GM19468 (cell line): ENCODE results near the gene LRRC37A3.
"Not testable (repeated sequence)": the region's sequence is repeated elsewhere in the genome, so short reads cannot be mapped to it uniquely, and the experiment has no call there.

Experiments
- ATAC-seq: cut with Tn5 transposase; IDR thresholded peaks from one replicate; pipeline ENCODE4 v1.9.1; 2021; ENCODE audit warnings: mild to moderate bottlenecking, moderate library complexity, moderate number of reproducible peaks; ENCODE audit not compliant: unreplicated experiment; ENCODE audit errors: extremely low read depth

Gene LRRC37A3

DNA sequence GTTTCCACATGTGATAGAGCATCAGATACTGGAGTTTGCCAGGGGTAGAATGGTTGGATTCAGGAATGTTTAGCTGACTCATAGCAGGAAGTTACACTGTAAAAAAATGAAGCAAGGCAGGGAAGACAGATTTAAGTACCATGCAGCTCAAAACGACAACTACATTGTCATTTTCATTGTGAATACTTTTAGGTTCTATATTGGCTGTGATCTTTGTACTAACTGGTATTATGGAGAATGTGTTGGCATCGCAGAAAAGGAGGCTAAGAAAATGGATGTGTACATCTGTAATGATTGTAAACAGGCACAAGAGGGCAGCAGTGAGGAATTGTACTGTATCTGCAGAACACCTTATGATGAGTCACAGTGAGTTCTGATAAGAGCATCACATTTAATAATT lies 8.2 kb upstream of the LRRC37A3 start:
- peak; percentile 45 for ATAC-seq

DNA sequence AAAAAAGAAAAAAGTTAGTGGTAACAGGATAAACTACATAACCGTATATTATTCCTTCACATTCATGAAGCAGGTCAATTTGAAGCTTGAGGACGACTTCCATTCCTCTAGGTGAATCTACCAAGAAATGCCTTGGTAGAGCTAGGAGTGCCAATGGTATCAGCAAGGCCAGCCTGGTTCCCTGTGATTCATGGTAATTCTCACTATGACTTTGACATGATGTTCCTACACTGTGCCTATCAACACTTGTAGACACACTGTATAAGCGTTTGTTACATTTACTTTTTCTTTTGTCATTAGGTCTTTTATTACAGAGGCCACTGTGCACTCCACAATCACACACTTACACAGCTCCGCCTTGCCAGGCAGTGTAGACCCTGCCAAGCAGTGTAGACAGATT lies 7.2 kb upstream of the LRRC37A3 start:
- ATAC-seq: not testable (repeated sequence)

DNA sequence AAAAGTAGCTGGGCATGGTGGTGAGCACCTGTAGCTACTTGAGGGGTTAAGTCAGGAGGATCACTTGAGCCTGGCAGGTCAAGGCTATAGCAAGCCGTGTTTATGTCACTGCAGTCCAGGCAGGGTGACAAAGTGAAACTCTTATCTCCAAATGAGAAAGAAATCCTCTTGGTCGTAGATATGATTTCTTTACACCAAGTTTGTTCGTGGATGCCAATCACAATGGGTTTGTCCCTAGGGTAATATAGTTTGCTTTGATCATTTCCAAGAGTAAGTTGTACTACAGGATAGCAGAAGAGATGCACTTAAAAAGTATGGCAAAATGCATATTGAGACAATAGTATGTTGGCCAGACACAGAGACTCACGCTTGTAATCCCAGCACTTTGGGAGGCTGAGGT lies 6.0 kb upstream of the LRRC37A3 start:
- not testable (repeated sequence) for ATAC-seq

DNA sequence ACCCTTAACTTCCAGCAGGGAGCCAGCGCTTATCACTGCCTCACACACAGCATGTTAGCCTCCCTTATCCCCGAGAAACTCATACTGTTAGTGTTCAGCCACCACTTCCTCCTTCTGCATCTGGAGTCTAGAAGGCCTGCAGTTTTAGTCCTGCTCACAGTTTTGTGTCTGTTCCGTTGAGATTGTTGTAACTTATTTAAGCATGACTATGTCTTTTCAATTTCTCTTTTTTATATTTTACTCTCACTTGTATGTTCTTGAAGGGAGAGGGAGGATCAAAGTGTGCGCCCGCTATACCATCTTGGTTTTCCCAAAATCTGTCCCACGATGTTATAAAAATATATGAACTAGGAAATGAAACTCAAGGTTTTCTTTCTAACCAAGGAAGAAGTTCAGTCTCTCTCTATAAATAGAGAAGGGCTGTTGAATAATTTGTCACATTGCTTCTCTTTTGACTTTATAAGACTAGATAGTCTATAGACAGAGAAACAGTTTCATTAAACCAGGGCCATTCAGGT lies 3.8 kb upstream of the LRRC37A3 start:
- ATAC-seq: peak; percentile 15

DNA sequence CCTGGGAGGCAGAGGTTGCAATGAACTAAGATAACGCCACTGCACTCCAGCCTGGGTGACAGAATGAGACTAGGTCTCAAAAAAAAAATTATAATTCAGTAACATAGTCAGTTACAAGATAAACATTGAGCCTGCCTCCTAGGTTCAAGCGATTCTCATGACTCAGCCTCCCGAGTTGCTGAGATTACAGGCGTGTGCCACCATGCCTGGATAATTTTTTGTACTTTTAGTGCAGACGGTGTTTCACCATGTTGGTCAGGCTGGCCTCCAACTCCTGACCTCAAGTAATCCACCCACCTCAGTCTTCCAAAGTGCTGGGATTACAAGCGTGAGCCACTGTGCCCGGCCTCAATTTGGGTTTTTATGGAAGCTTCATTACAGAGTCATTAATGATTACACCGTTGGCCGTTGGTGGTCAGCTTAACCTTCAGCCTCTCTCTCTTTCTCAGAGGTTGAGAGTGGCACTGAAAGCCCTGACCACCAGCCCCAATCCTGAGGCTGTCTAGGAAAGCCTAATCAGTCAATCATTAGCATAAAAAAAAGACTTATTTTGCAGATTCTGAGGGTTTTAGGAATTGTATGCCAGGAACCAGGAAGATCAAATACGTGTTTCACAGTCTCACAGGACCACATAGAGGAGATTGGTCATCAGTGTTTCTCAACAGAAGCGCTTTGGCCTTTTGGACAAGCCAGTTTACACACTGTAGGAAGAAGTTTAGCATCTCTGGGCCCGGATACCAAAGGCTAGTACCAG lies 1.3 kb upstream of the LRRC37A3 start:
- no peak for ATAC-seq

DNA sequence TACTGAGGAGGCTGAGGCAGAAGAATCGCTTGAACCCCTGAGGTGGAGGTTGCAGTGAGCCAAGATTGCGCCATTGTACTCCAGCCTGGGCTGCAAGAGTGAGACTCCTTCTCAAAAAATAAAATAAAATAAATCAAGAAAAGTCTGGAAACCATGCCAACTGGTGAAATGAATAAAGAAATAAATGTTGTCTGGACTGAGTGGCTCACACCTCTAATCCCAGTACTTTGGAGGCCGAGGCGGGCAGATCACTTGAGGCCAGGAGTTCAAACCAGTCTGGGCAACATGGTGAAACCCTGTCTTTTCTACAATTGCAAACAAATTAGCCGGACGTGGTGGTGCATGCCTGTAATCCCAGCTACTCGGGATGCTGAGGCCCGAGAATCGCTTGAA lies 744 bp upstream of the LRRC37A3 start:
- no peak for ATAC-seq

DNA sequence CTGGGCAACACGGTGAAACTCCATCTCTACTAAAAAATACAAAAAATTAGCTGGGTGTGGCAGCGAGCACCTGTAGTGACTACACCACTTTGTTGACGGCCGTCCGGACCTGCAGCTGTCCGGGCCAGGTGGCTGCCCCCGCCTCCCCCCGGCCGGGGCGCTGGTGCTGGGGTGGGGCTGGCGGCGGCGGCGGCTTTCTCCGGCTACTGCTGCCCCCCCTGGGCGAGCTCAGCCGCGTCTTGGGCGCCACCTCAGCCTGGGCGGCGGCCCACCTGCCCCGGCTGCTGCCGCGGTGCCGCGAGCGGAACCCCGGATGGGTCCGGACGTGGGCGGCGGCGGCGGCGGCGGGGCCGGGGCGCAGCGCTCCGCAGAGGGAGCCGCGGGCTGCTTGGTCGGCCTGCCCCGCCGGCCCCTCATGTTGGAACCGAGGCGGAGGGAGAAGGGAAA lies 413 bp downstream of the LRRC37A3 start:
- ATAC-seq: peak; percentile 17

DNA sequence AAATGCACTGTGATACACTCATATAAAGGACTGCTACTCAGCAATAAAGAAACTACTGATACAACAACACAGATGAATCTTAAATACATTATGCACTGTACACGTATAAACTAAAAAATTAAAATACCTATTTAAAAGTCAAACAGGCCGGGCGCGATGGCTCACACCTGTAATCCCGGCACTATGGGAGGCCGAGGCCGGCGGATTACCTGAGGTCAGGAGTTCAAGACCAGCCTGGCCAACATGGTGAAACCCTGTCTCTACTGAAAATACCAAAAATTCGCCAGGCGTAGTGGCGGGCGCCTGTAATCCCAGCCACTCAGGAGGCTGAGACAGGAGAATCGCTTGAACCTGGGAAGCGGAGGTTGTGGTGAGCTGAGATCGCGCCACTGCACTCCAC lies 1.7 kb downstream of the LRRC37A3 start:
- ATAC-seq: not testable (repeated sequence)

DNA sequence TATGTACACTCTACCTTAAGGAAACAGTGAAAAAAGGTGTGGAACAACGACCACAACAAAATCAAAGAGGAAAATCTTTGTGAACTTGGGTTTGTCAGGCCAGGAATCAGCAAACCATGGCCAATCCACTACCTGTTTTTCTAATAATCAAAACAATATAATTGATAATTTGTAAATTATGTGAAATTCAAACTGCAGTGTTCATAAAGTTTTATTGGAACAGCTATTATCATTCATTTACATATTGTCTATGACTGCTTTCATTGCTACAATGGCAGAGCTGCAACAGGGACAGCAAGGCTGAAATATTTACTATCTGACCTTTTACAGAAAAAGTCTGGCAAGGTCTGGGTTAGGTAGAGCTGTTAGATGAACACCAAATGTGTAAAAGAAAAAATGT lies 4.0 kb downstream of the LRRC37A3 start:
- not testable (repeated sequence) for ATAC-seq

DNA sequence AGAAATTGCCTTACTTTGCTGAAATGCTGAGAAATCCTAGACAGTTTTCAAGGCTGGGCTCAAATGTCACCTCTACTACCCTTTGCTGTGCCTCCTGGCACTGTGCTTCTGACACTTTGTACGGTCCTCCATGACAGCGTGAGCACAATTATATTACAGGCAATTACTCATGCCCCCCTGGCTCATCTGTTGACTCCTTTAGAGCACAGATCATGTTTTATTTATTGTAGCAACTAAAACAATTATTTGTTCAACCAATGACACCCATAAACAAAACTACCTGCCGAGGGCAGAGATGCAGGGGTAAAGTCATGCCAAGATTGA lies 9.1 kb downstream of the LRRC37A3 start:
- ATAC-seq: not testable (repeated sequence)

DNA sequence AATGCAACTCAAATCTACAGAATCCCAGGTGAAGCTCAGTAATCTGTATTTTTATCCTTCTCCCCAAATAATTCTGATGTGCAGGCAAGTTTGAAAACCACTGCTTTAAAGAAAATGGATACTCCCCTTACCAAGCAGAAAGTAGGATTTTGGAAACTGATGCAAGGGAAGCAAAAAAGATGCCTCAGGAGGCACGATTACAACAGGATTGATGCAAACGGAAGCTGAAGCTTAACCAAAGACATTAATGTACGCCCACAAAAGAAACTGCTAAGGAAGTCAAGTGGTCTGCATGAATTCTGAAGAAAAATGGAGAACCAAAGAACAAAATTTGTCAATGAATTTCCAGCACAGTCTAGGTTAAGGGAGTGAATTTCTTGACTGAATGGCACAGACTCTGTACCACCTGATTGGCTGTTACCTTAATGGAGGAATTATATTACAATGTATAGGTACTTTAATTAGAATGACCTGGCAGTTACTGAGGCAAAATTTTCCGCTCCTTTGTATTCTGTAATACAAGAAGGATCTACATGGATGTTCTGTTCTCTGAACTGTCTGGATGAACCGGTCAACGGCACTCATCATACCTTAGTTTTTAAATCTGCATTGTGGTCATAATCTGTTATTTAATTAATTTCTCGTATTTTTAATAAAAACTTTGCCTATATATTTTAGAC lies 9.6 kb downstream of the LRRC37A3 start:
- not testable (repeated sequence) for ATAC-seq

DNA sequence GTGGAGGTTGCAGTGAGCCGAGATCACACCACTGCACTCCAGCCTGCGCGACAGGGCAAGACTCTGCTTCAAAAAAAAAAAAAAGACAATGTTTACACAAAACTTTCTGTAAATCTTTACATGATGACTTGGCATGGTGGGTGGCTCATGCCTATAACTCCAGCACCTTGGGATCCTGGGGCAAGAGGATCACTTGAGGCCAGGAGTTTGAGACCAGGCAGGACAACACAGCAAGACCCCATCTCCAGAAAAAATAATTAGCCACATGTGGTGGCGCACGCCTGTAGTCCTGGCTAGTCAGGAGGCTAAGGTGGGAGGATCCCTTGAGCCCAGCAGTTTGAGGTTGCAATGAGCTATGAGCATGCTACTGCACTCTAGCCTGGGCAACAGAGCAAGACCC lies 15.2 kb downstream of the LRRC37A3 start:
- not testable (repeated sequence) for ATAC-seq

DNA sequence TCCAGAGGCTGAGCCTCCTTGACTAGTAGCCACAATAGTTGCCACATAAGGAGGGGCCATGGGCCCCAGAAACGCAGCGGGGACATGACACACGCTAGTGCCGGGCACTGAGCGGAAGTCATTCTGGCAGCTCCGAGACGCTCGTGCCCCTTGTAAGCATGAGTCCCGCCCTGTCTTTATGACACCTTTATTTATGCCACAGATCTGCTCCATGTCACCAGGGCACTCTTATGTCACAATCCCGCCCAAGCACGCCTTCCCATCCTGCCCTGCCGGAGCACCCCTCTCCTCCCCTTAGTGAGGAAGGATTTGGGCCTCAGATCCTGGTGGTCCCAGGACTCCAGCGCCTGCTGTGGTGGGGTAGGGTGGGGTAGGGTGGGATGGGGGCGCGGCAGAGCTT lies 22.1 kb downstream of the LRRC37A3 start:
- not testable (repeated sequence) for ATAC-seq

DNA sequence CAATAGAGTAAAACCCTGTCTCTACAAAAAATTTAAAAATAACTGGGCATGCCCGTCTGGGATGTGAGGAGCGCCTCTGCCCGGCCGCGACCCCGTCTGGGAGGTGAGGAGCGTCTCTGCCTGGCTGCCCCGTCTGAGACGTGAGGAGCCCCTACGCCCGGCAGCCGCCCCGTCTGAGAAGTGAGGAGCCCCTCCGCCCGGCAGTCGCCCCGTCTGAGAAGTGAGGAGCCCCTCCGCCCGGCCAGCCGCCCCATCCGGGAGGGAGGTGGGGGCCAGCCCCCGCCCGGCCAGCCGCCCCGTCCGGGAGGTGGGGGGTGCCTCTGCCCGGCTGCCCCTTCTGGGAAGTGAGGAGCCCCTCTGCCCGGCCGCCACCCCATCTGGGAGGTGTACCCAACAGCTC lies 45.1 kb downstream of the LRRC37A3 start:
- not testable (repeated sequence) for ATAC-seq

DNA sequence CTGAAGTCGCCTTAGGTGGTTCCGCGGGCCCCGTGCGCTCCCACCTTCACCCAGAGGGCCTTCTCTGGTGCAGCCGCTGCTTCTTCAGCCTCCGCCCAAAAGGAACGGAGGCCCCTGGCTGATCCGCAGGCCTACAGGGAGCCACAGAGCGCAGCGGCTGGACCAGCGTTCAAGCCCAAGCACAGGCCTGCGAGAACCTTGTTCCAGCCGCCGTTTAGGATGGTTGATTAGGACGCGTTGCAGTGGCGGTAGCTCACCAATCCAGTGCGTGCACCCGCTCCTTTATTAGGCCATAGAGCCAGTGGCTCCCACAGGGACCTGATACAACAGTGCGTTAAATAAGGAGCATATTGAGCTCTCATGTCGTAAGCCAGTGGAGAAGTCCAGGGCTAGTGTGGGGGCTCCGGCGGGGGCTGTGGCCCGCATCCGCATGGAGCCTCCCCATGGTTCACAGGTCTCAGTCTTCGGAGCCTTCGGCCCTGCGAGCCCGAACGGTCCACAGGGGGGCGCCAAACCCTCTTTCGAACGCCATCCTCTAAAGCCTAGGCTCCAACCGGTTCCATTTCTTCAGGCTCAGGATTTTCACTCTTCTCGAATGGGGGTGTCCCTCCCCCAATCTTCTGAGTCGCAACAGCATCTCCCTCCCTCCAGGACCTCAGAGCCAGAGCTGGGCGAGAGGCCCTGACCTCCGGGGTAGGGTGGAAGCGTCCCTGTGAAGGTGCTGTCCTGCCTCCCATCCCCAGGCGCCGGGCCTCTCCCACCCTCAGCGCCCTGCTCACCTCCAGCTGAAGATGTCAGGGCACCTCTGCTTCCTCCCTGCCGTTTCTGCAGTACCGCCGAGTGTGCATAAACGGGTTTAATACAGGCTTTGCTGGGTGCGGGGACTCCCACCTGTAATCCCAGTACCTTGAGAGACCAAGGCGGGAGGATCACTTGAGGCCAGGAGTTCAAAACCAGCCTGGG lies 71.5 kb downstream of the LRRC37A3 start:
- ATAC-seq: not testable (repeated sequence)

DNA sequence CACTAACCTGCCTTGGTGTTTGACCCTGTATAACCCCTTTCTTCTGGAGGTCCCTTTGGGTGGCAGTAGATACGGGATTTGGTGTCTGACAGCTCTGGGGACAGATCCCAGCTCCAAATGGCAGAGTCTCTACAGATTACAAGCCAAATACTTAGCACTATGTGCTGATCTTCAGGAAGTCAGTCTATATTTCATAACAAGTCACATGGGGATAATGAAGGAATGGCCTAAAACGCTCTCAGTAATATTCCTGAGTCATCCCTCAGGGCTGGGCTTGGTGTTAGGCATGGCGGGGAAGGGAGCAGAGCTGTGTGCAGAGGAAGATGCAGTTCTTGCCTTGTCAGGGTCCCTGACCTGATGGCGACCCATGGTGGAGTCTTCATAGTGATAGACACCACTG lies 72.4 kb downstream of the LRRC37A3 start:
- not testable (repeated sequence) for ATAC-seq

DNA sequence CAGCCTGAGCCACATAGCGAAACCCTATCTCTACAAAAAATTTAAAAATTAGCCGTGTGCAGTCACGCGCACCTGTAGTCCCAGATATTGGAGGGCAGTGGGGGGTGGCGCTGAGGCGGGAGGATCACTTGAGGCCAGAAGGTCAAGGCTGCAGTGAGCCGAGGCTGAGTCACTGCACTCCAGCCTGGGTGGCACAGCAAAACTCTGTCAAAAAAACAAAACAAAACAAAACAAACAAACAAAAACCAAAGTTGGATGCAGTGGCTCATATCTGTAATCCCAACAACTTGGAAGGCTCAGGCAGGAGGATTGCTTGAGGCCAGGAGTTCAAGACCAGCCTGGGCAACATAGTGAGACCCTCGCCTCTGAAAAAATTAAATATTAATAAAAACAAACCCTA lies 75.4 kb downstream of the LRRC37A3 start:
- not testable (repeated sequence) for ATAC-seq

DNA sequence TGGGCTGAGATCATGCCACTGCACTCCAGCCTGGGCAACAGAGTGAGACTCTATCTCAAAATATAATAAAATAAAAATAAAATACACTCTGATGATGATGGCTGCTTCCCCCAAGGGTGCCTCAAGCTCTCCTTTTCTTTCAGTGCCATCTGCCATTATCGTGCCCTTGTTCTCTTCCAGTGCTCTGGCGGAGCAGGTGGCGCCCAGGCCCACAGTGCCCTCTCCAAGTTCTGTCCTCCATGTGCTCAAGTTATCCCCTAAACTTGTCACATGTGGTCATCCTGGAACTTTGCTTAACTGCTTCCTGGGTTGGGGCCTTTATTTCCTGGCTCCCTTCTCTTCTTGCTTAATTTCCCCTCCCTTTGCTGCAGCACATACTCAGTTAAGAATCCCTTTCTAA lies 76.4 kb downstream of the LRRC37A3 start:
- not testable (repeated sequence) for ATAC-seq

DNA sequence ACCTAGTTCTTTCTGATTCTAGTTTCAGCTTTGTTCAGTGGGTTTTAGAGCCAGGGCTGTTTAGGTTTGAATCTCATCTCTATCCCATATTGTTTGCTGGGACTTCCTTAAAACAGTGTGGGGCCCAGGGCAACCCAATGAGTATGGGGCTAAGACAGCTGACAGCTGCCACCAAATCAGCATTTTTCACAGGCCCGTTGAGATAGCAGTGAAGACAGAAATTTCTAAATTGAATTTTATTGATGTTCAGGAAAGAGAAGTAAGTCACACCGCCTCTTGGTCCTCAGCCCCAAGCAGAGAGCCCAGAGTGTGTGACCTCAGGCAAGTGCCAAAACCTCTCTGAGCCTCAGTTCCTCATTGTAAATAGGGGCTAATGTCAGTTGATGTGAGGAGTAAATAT lies 78.3 kb downstream of the LRRC37A3 start:
- ATAC-seq: not testable (repeated sequence)

DNA sequence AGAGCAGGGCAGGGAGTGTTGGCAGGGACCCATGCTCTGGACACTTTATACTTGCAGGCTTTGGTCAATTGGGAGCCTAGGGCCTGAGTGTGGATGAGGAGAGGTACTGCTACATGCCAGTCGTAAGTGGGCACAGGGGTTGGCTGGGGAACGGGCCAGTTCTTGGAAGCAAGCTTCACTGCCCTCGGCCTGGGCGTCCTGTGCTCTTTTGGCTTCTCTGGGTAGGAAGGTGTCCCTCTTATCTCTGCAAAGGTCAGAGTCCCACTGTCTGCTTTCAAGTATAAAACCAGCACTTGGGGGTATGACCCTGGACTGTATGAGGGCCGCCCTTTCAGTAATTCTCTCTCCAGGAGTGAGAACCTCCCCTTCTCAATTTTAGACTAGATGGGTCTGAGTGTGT lies 80.8 kb downstream of the LRRC37A3 start:
- ATAC-seq: not testable (repeated sequence)
